ENCODE data around the gene SELENOV. TPM values are rescaled to one million over a fixed set of nuclear protein-coding genes. Genes with fewer than 3 reads are reported as not detected.

The SELENOV gene
- total and polyA plus RNA-seq, 9 of the 15 experiments (the other 6 are each of a cell fraction or from before 2014, with no cell fraction given): 0.04 to 0.09 (median 0.06) TPM; not detected in 4

DNA sequence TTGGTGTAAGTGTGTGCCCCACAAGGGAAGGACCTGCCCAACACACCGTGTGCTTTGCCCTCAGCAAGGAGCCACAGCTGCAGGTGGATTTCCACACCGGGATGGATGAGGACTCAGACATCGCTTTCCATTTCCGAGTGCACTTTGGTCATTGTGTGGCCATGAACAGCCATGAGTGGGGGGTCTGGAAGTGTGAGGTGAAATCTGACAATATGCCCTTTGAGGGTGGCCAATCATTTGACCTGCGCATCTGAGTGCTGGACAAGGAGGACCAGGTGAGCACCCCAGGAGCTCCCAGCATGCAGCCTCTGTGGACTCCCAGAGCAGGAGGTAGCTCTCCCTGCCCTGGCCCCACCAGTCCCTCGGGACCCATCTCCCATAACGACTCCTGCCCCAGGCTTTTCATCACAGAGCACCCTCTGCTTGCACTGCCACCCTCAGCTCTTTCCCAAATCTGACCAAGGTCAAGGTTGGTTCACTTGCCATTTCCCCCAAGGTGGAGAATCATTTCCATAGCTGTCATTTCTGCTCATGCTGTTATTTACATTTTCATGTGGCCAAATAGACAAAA is 38.2 kb downstream of the SELENOV start:
- Histone ChIP-seq H3K27ac (ENCODE audit: extremely low read depth, low read depth, low read length) (no peak overlapping the region), H3K9me1 (ENCODE audit: control insufficient read depth, insufficient read depth, low read length) (no peaks in the 10 kb centered on the region), H3K9me3 (replicated peaks; ENCODE audit: control insufficient read depth, insufficient read depth, low read depth, low read length) (no peaks in the 10 kb centered on the region), H3K27me3 (ENCODE audit: control insufficient read depth in 2 of 2, insufficient read depth in 2 of 2, low read length in 2 of 2) (peaks cover 12 to 20% of the 10 kb centered on the region in 2 experiments; a peak in 4 of 5 replicates), H3K79me2 (ENCODE audit: control insufficient read depth, insufficient read depth, low read length) (no peaks in the 10 kb centered on the region), H3K4me3 (no peak overlapping the region), H3K4me2 (ENCODE audit: insufficient read depth, low read length) (no peak overlapping the region), H3K4me1 (replicated peaks in 1 of 2; ENCODE audit: control insufficient read depth in 2 of 2, insufficient read depth in 2 of 2, low read length in 2 of 2) (no peaks in the 10 kb centered on the region; a peak in 1 of 5 replicates), H3K9ac (ENCODE audit: insufficient read depth in 1 of 2, low read depth in 2 of 2, low read length in 2 of 2) (no peak overlapping the region), H3K36me3 (ENCODE audit: control insufficient read depth, insufficient read depth, low read length) (no peaks in the 10 kb centered on the region), H4K20me1 (replicated peaks; ENCODE audit: control insufficient read depth, insufficient read depth, low read length) (no peaks in the 10 kb centered on the region), H2AFZ (ENCODE audit: low read depth, low read length) (no peak overlapping the region)
- in situ Hi-C loops (cut with MboI): no loop called here
- FAIRE-seq (no peak), DNase-seq (ENCODE audit: extremely low read depth in 1 of 4, low spot score in 3 of 4) (no peak), ATAC-seq (no peak)
- ChIA-PET CTCF (ENCODE audit: low intra/inter-chr PET ratio) (no interaction called here), POLR2A (no interaction called here)
- TF ChIP-seq SP2 (IDR thresholded peaks at IDR 0.05; ENCODE audit: extremely low read depth, low read depth, low read length, poor library complexity, severe bottlenecking) (no peak), MYC (IDR thresholded peaks at IDR 0.05; ENCODE audit: low read depth, low read length) (no peak), MYC (CRISPR knock-in tag; IDR thresholded peaks at IDR 0.05; ENCODE audit: borderline replicate concordance, low read depth) (no peak), CBFB (CRISPR knock-in tag; IDR thresholded peaks at IDR 0.05) (no peak), EP300 (IDR thresholded peaks at IDR 0.05; ENCODE audit: low read length) (no peak), TAF9B (IDR thresholded peaks at IDR 0.05; ENCODE audit: partially characterized antibody) (no peak)
- TF ChIP-seq, protein P1, sequence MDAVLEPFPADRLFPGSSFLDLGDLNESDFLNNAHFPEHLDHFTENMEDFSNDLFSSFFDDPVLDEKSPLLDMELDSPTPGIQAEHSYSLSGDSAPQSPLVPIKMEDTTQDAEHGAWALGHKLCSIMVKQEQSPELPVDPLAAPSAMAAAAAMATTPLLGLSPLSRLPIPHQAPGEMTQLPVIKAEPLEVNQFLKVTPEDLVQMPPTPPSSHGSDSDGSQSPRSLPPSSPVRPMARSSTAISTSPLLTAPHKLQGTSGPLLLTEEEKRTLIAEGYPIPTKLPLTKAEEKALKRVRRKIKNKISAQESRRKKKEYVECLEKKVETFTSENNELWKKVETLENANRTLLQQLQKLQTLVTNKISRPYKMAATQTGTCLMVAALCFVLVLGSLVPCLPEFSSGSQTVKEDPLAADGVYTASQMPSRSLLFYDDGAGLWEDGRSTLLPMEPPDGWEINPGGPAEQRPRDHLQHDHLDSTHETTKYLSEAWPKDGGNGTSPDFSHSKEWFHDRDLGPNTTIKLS (IDR thresholded peaks at IDR 0.05; ENCODE audit: borderline replicate concordance, low read depth): no peak
- intact Hi-C loops (cut with micrococcal nuclease): loop anchor here (5.0 to 10.0 kb wide), 2 partner anchors 212 to 289 kb away; no protein-coding TSS in a partner anchor
- WGBS (ENCODE audit: insufficient coverage, low coverage, missing lambda C conversion rate): 1% methylated on average over 7 of the region's 7 CpGs
- BruUV-seq (replicated peaks): no TSS peak

Data from K562 (cell line).